ENCODE data around the gene LSAMP. TPM values are rescaled to one million over a fixed set of nuclear protein-coding genes. Genes with fewer than 3 reads are reported as not detected.
A peak's percentile ranks its signal among the peaks of the same experiment; 100 is the strongest.
"Not testable (repeated sequence)": the region's sequence is repeated elsewhere in the genome, so short reads cannot be mapped to it uniquely, and the experiment has no call there.

LSAMP gene
- total and polyA plus RNA-seq, 2 donors: 7.9 to 24.0 TPM

DNA sequence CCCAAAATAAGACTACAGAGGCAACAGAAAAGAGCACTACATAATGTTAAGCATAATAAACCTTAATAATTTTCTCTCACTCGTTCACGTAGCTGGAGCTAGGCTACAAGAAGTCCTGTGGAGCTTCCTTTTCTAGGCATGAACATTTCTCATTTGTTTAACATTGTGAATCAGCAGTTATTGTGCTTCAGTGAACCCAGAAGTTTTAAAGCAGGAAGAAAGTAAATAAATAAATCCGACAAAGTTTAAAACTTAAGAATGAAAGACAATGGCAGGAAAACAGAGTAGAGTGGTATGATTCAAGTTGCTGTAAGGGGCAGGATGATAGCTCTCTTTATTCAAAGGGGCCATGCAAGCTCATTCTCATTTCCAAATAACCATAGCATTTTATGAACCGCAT, 191.8 kb downstream of the LSAMP start:
- no peak for DNase-seq (ENCODE audit: extremely low spot score)
- 37% methylated on average over 4 of the region's 4 CpGs for WGBS

DNA sequence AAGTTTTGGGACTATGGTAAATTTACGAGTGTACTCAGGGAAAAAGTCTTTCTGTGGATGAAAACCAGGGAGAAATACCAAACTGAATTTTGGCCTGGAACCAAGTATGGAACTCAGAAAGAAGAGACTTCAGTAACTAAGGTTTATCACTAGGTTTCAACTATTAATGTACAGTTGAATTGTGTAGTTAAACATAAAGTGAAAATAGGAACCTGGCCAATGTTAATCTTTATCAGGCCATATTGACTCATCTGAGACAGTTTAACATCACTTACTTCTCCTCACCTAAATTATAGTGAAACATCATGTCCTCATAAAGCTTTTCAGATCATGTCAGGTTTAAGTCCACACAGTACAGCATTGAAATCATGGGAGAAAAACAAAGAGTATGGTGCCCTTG, 197.7 kb downstream of the LSAMP start:
- 42% methylated on average over 1 of the region's 1 CpG for WGBS
- no peaks in the 10 kb centered on the region for H3K4me1 ChIP-seq (ENCODE audit: insufficient read depth)
- no peak overlapping the region for H3K27ac ChIP-seq (ENCODE audit: low read depth)
- H3K36me3 ChIP-seq (ENCODE audit: insufficient read depth): no peaks in the 10 kb centered on the region
- DNase-seq (ENCODE audit: extremely low spot score): peak; percentile 53
- H3K4me3 ChIP-seq (ENCODE audit: low read depth, low read length): no peak overlapping the region

More for the DNA sequence above, 191.8 kb downstream of the LSAMP start:
- no peak overlapping the region for H3K4me3 ChIP-seq (ENCODE audit: low read depth, low read length)
- H3K4me1 ChIP-seq (ENCODE audit: insufficient read depth): no peaks in the 10 kb centered on the region
- H3K27ac ChIP-seq (ENCODE audit: low read depth): no peak overlapping the region
- no peaks in the 10 kb centered on the region for H3K36me3 ChIP-seq (ENCODE audit: insufficient read depth)

DNA sequence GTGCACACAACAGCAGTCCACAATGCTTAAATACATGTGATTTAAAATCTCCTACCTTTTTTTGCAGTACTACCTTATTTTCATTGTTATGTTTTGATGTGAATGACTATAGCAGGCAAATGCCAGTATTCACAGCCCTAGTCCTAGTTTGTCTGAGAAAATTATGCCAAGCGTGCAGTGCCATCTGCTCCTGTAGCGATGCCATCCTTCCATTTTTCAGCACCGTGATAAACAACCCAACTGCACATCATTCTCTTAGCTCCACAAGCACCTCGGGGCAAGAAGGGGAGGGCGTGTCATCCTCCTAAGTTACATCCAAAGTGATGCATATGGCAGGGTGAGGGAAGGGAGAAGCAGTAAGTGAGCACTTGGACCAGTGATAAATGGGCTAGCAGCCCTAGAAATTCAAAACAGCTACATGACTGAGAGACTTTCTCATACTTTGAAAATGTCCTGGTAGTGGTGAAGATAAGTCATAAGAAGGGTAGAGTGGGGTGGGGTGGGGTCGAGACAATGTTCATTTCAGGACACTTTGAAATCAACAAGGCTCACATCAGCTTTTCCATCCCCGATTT, 198.8 kb downstream of the LSAMP start:
- Histone ChIP-seq H3K4me3 (ENCODE audit: low read depth, low read length) (no peak overlapping the region), H3K36me3 (ENCODE audit: insufficient read depth) (no peaks in the 10 kb centered on the region), H3K27ac (ENCODE audit: low read depth) (no peak overlapping the region), H3K4me1 (ENCODE audit: insufficient read depth) (no peaks in the 10 kb centered on the region)
- DNase-seq (ENCODE audit: extremely low spot score): no peak
- 86% methylated on average over 7 of the region's 7 CpGs for WGBS

DNA sequence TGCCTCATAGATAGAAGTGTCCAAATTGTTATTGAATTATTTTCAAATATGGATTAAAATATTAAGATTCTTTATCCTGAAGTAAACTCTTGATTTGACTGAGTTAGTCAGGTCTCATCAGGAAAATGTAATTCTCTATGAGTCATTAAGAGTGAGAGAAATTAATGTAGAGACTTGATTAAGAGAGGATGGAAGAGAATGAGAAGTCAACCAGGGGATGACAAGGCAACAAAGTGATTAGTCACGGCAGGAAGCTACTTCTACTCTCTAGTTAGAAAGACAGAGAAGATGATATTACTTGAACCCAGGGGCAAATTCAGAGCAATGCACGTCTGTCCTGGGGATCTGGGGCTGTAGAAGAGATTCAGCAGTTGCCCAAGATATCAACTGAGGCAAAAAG, 202.5 kb downstream of the LSAMP start:
- no peak overlapping the region for H3K27ac ChIP-seq (ENCODE audit: low read depth)
- 79% methylated on average over 2 of the region's 2 CpGs for WGBS
- no peak for DNase-seq (ENCODE audit: extremely low spot score)

DNA sequence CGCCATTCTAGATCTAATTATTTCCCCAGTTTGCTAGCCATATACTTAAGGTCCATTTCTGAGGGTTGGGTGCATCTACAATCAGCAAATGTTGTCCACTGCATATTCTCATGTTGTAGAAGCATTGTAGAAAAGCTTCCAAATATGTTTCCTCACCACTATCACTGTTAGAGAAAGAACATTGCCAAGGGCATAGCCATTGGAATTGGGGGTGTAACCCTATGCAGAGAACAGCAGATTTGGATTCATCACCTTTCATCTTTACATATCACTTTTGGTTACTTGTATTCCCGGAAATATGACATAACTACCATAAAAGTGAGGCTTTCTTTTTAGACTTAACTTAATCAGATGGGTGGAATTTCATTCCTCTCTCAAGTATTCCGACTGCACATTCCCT, 203.6 kb downstream of the LSAMP start:
- DNase-seq (ENCODE audit: extremely low spot score): no peak
- H3K4me1 ChIP-seq (ENCODE audit: insufficient read depth): no peaks in the 10 kb centered on the region
- H3K36me3 ChIP-seq (ENCODE audit: insufficient read depth): no peaks in the 10 kb centered on the region
- no peak overlapping the region for H3K27ac ChIP-seq (ENCODE audit: low read depth)
- 79% methylated on average over 3 of the region's 3 CpGs for WGBS
- no peak overlapping the region for H3K4me3 ChIP-seq (ENCODE audit: low read depth, low read length)

More for the DNA sequence above, 202.5 kb downstream of the LSAMP start:
- H3K4me3 ChIP-seq (ENCODE audit: low read depth, low read length): no peak overlapping the region
- H3K4me1 ChIP-seq (ENCODE audit: insufficient read depth): no peaks in the 10 kb centered on the region
- no peaks in the 10 kb centered on the region for H3K36me3 ChIP-seq (ENCODE audit: insufficient read depth)

DNA sequence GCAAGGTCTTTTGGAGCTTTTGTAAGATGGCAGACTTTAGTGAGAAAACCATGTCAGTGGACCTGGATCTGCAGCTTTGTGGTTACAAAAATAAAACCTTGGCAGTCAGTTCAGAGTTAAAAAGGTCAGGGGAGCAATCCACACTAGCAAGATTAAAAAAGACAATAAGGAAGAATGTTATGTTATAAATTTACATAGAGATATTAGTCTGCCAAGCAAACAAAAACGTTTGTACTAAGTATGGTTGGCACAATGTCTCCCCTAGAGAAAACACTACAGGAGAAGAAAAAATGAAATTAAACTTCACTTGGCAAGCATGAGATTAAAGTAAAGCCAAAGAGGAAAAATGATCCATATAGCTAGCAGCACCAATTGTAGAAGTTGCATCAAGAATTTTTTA, 205.0 kb downstream of the LSAMP start:
- no peak for DNase-seq (ENCODE audit: extremely low spot score)
- Histone ChIP-seq H3K36me3 (ENCODE audit: insufficient read depth) (no peaks in the 10 kb centered on the region), H3K27ac (ENCODE audit: low read depth) (no peak overlapping the region), H3K4me3 (ENCODE audit: low read depth, low read length) (no peak overlapping the region), H3K4me1 (ENCODE audit: insufficient read depth) (no peaks in the 10 kb centered on the region)
- 0% methylated on average over 1 of the region's 1 CpG for WGBS

DNA sequence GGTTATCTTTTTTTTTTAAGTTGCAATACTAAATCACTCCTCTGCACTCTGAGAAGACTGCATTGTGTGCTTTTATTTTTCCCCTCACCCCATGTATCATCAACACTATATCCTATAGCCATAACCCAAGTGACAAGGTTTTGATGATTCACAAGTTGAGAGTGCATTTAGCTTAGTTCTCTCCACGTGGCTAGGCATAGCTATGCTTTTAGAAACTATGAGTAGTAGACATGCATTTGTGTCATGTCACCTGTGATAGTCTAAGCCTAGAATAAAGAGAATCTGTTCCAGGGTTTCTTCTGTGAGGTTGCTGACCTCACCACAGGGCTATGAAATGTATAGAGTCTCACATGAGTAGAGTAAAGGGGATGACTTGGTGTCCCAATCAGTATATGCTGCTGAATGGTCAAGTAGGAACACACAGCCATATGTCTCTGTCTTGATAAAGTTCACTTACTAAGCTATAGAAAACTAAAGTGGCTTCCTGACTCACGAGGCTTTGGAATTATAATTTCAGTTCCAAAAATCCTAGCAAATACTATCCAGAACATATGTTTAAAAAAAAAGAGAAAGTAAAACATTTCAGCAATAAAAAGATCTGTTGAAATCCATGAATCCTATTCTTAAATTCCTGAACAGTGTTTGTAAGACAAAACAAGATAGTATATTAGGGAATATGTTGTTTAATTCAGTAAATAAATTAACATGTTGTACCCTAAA, 206.3 kb downstream of the LSAMP start:
- 25% methylated on average over 2 of the region's 2 CpGs for WGBS
- H3K36me3 ChIP-seq (ENCODE audit: insufficient read depth): no peaks in the 10 kb centered on the region
- no peak overlapping the region for H3K27ac ChIP-seq (ENCODE audit: low read depth)
- no peak overlapping the region for H3K4me3 ChIP-seq (ENCODE audit: low read depth, low read length)
- no peaks in the 10 kb centered on the region for H3K4me1 ChIP-seq (ENCODE audit: insufficient read depth)
- DNase-seq (ENCODE audit: extremely low spot score): no peak

DNA sequence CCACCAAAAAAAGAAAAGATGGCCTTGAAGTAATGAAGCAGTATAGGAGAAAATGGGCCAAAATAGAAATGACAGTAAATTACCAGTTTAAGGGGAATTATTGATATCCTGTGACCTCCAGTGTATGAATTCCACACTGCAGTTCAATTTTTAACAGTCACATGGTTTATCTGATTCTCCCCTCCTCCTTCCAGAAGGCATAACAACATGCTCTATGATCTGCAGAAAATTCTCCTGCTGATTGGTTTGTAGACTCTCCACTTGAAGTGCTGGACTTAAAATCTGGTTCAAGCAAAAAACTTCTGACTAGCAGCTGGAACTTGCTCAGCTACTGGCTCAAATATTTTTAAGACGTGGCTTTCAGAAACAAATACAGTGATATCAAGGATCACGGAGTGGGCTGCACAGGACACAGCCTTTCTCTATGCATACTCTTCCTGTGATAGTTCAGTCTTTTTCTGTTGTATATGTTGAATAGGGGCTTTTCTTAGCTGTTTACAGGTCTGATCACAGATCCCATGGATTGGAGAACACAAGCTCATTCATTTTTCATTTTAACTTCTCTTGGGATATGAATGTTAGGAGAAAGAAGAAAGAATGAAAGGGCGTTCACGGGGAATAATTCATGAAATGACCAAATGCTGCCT, 211.5 kb downstream of the LSAMP start:
- no peak for DNase-seq (ENCODE audit: extremely low spot score)
- H3K27ac ChIP-seq (ENCODE audit: low read depth): no peak overlapping the region
- WGBS: 40% methylated on average over 4 of the region's 4 CpGs
- H3K36me3 ChIP-seq (ENCODE audit: insufficient read depth): no peaks in the 10 kb centered on the region
- H3K4me3 ChIP-seq (ENCODE audit: low read depth, low read length): no peak overlapping the region
- H3K4me1 ChIP-seq (ENCODE audit: insufficient read depth): no peaks in the 10 kb centered on the region

DNA sequence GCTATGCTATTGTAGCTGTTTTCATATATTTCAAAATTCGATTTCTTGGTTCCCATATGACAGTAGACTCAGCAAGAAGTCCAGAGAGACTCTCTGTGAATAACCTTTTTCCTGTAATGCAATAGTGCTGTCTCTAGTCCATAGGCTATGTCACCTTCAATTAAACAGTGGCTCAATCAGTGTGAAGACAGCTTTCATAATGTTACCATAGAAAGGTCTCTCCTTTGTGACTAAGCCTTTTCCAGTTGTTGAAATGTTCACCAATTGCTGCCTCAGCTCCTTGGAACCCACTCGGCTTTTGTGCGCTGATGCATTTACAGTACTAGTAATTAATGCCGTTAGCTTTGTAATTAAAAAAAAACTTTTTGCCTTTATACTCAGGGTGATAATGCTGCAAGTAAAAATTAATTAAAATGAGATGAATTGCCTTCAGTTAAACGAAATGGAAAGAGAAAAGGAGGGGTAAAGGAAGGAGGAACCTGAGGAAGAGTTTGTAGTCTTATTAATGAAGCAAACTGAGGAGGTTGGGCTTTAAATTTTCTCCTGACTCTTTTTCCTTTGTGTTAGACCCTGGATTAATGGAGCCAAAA, 214.8 kb downstream of the LSAMP start:
- Histone ChIP-seq H3K27ac (ENCODE audit: low read depth) (no peak overlapping the region), H3K4me1 (ENCODE audit: insufficient read depth) (no peaks in the 10 kb centered on the region), H3K4me3 (ENCODE audit: low read depth, low read length) (no peak overlapping the region), H3K36me3 (ENCODE audit: insufficient read depth) (no peaks in the 10 kb centered on the region)
- WGBS: 92% methylated on average over 5 of the region's 5 CpGs
- no peak for DNase-seq (ENCODE audit: extremely low spot score)

DNA sequence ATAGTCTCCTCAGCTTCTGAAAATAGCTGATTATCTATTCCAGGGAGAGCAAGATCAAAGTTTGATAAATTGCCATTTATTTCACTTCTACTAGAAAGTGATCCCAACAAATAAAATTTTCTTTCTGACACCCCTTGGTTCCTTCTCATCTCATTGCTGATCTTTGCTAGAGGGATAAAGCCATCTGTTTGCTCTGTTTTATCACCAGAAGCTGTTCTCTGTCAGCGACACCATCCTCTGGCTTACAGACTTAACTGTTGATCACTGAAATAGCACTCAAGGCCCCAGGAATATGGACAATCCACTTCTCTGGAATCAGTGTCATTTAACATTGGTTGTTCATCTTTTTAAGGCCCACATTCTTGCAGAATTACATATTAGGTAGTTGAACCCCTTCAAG, 219.0 kb downstream of the LSAMP start:
- no peaks in the 10 kb centered on the region for H3K4me1 ChIP-seq (ENCODE audit: insufficient read depth)
- DNase-seq (ENCODE audit: extremely low spot score): no peak
- no peak overlapping the region for H3K4me3 ChIP-seq (ENCODE audit: low read depth, low read length)
- no peaks in the 10 kb centered on the region for H3K36me3 ChIP-seq (ENCODE audit: insufficient read depth)
- no peak overlapping the region for H3K27ac ChIP-seq (ENCODE audit: low read depth)
- WGBS: 85% methylated on average over 1 of the region's 1 CpG

DNA sequence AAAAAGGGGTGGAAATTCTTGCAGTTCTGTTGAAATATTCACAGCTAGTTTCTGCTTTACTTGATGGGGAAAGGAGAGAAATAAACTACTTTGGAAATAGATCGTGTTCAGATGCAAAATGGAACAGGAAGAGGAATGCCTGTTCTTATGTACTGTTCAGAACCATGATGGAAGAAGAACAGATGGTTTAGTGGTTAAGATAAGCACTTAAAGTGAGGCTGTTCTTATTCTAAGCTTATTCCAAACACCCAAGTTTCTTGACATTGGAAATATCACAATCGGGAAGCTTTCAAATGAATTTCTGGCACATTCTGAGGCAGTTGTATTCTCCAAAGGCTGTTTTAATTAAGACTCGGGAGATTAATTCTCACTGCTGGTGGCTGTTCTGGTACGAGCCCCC, 228.5 kb downstream of the LSAMP start:
- 66% methylated on average over 4 of the region's 4 CpGs for WGBS
- H3K4me3 ChIP-seq (ENCODE audit: low read depth, low read length): no peak overlapping the region
- H3K36me3 ChIP-seq (ENCODE audit: insufficient read depth): no peaks in the 10 kb centered on the region
- no peak overlapping the region for H3K27ac ChIP-seq (ENCODE audit: low read depth)
- DNase-seq (ENCODE audit: extremely low spot score): no peak
- H3K4me1 ChIP-seq (ENCODE audit: insufficient read depth): no peaks in the 10 kb centered on the region

DNA sequence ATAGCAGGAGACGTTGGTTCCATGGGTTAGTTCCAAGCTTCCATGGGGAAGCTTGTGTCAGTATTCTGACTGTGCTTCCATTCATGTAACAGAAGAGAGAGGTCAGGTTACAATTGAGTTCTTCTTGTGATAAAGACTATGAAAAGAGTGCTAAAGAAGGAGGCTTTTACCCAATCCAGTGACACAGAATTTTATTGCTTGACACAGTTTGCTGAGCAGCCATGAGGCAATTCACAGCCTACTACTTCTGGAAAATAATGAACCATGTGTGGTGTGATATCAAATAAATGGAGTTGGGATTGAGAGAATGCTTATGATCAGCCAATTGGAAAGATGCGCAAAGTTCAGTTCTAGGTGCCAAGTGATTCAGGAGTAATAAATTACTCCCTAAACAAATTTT, 233.4 kb downstream of the LSAMP start:
- Histone ChIP-seq H3K4me3 (ENCODE audit: low read depth, low read length) (no peak overlapping the region), H3K36me3 (ENCODE audit: insufficient read depth) (no peaks in the 10 kb centered on the region), H3K27ac (ENCODE audit: low read depth) (no peak overlapping the region), H3K4me1 (ENCODE audit: insufficient read depth) (no peaks in the 10 kb centered on the region)
- 85% methylated on average over 2 of the region's 2 CpGs for WGBS
- DNase-seq (ENCODE audit: extremely low spot score): no peak

DNA sequence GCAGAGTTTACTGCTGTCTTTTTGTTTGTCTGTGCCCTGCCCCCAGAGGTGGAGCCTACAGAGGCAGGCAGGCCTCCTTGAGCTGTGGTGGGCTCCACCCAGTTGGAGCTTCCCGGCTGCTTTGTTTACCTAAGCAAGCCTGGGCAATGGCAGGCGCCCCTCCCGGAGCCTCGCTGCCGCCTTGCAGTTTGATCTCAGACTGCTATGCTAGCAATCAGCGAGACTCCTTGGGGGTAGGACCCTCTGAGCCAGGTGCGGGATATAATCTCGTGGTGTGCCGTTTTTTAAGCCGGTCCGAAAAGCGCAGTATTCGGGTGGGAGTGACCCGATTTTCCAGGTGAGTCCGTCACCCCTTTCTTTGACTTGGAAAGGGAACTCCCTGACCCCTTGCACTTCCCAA, 236.5 kb downstream of the LSAMP start:
- H3K27ac ChIP-seq (ENCODE audit: low read depth); H3K36me3 ChIP-seq (ENCODE audit: insufficient read depth); H3K4me1 ChIP-seq (ENCODE audit: insufficient read depth); H3K4me3 ChIP-seq (ENCODE audit: low read depth, low read length); DNase-seq (ENCODE audit: extremely low spot score): not testable (repeated sequence)
- 85% methylated on average over 15 of the region's 15 CpGs for WGBS
